NT2/D1 (cell line): ENCODE results near the gene ADAM19.

ENCODE experiments used
- DNase-seq: peaks from one replicate; pipeline ENCODE4 v3.0.0-alpha.2; 2011; ENCODE audit warnings: low read depth, low spot score
- H3K27me3 ChIP-seq: 2 replicates; pipeline ENCODE4 v1.6.0; 2011; ENCODE audit warnings: mild to moderate bottlenecking; ENCODE audit not compliant: insufficient read length, insufficient read depth
- H3K36me3 ChIP-seq: 2 replicates; pipeline ENCODE4 v1.6.1; 2011; ENCODE audit warnings: mild to moderate bottlenecking, low read length, mixed read lengths; ENCODE audit not compliant: insufficient read depth, insufficient read length
- H3K4me1 ChIP-seq: 2 replicates; pipeline ENCODE4 v1.5.1; 2011; ENCODE audit not compliant: insufficient read depth, insufficient read length
- H3K4me3 ChIP-seq: 2 replicates; pipeline ENCODE4 v1.5.1; 2011; ENCODE audit warnings: low read depth; ENCODE audit not compliant: insufficient read length
- H3K9ac ChIP-seq: 2 replicates; pipeline ENCODE4 v1.6.0; 2011; ENCODE audit warnings: low read depth; ENCODE audit not compliant: insufficient read length
- H3K9me3 ChIP-seq: 2 replicates; pipeline ENCODE4 v1.5.1; 2011; ENCODE audit warnings: mild to moderate bottlenecking, low read length; ENCODE audit not compliant: insufficient read depth
- SUZ12 ChIP-seq: IDR thresholded peaks from 2 replicates; pipeline ENCODE4 v1.6.1; 2011; ENCODE audit not compliant: insufficient read length, insufficient read depth; ENCODE audit errors: extremely low read depth
- YY1 ChIP-seq: IDR thresholded peaks from 2 replicates; pipeline ENCODE4 v1.6.1; 2011; ENCODE audit not compliant: insufficient read length, insufficient read depth
- ZNF274 ChIP-seq: IDR thresholded peaks from 2 replicates; pipeline ENCODE4 v1.6.1; 2011; ENCODE audit warnings: mild to moderate bottlenecking, low read depth, low read length

The ADAM19 gene

GRCh38 chr5:157456301-157456700 is 119.3 kb downstream of the ADAM19 start:
- TF ChIP-seq YY1 (no peak), ZNF274 (no peak), SUZ12 (no peak)
- H3K36me3 ChIP-seq: no peaks in the 10 kb centered on the region
- no peak for DNase-seq
- H3K9me3 ChIP-seq: no peaks in the 10 kb centered on the region
- H3K4me3 ChIP-seq: no peak overlapping the region
- no peak overlapping the region for H3K9ac ChIP-seq
- peaks cover 34% of the 10 kb centered on the region for H3K27me3 ChIP-seq
- no peaks in the 10 kb centered on the region for H3K4me1 ChIP-seq

GRCh38 chr5:157455057-157455456 is 120.5 kb downstream of the ADAM19 start:
- H3K4me3 ChIP-seq: no peak overlapping the region
- TF ChIP-seq YY1 (no peak), ZNF274 (no peak), SUZ12 (no peak)
- no peaks in the 10 kb centered on the region for H3K9me3 ChIP-seq
- H3K9ac ChIP-seq: no peak overlapping the region
- no peak for DNase-seq
- no peaks in the 10 kb centered on the region for H3K36me3 ChIP-seq
- H3K4me1 ChIP-seq: no peaks in the 10 kb centered on the region
- peaks cover 21% of the 10 kb centered on the region for H3K27me3 ChIP-seq

- no peak overlapping the region for H3K4me3 ChIP-seq
- H3K4me1 ChIP-seq: no peaks in the 10 kb centered on the region
- H3K27me3 ChIP-seq: peaks cover 13% of the 10 kb centered on the region
- no peaks in the 10 kb centered on the region for H3K36me3 ChIP-seq
- no peak for DNase-seq
- no peak for TF ChIP-seq YY1
- no peak for TF ChIP-seq SUZ12
- no peak for TF ChIP-seq ZNF274
- H3K9ac ChIP-seq: no peak overlapping the region
- no peaks in the 10 kb centered on the region for H3K9me3 ChIP-seq
Measured at GRCh38 chr5:157454273-157454672, 121.3 kb downstream of the ADAM19 start.

GRCh38 chr5:157451806-157452205 is 123.8 kb downstream of the ADAM19 start:
- Histone ChIP-seq H3K36me3 (no peaks in the 10 kb centered on the region), H3K4me3 (no peak overlapping the region), H3K4me1 (no peaks in the 10 kb centered on the region), H3K9ac (no peak overlapping the region), H3K9me3 (no peaks in the 10 kb centered on the region), H3K27me3 (no peaks in the 10 kb centered on the region)
- no peak for DNase-seq
- TF ChIP-seq SUZ12: no peak
- no peak for TF ChIP-seq YY1
- no peak for TF ChIP-seq ZNF274

- no peak for TF ChIP-seq SUZ12
- no peak for TF ChIP-seq ZNF274
- no peak for TF ChIP-seq YY1
- Histone ChIP-seq H3K27me3 (no peaks in the 10 kb centered on the region), H3K4me1 (no peaks in the 10 kb centered on the region), H3K36me3 (no peaks in the 10 kb centered on the region), H3K9ac (no peak overlapping the region), H3K9me3 (no peaks in the 10 kb centered on the region), H3K4me3 (no peak overlapping the region)
- no peak for DNase-seq
Measured at GRCh38 chr5:157450024-157450423, 125.6 kb downstream of the ADAM19 start.

- Histone ChIP-seq H3K36me3 (no peaks in the 10 kb centered on the region), H3K9ac (no peak overlapping the region), H3K4me3 (no peak overlapping the region), H3K27me3 (no peaks in the 10 kb centered on the region), H3K9me3 (no peaks in the 10 kb centered on the region), H3K4me1 (no peaks in the 10 kb centered on the region)
- TF ChIP-seq ZNF274 (no peak), YY1 (no peak), SUZ12 (no peak)
- DNase-seq: no peak
Measured at GRCh38 chr5:157449011-157449723, 126.4 kb downstream of the ADAM19 start.

GRCh38 chr5:157447201-157447637 is 128.4 kb downstream of the ADAM19 start:
- no peaks in the 10 kb centered on the region for H3K27me3 ChIP-seq
- no peak overlapping the region for H3K4me3 ChIP-seq
- no peak overlapping the region for H3K9ac ChIP-seq
- H3K9me3 ChIP-seq: no peaks in the 10 kb centered on the region
- H3K36me3 ChIP-seq: no peaks in the 10 kb centered on the region
- H3K4me1 ChIP-seq: no peaks in the 10 kb centered on the region
- TF ChIP-seq ZNF274 (no peak), YY1 (no peak), SUZ12 (no peak)
- DNase-seq: no peak
